NCI-H446 (cell line): ENCODE data around the gene GOLGA2.
"Not testable (repeated sequence)": the region's sequence is repeated elsewhere in the genome, so short reads cannot be mapped to it uniquely, and the experiment has no call there.

Experiments used
- DNase-seq, 2 experiments: peaks; one replicate each; lab custom pipeline; 2025; lab: John Stamatoyannopoulos, UW

GOLGA2 gene

GRCh38 chr9:128292009-128292408, 16.2 kb upstream of the GOLGA2 start:
- no peak for DNase-seq

- no peak for DNase-seq
Observed at GRCh38 chr9:128288273-128289004, 12.6 kb upstream of the GOLGA2 start.

GRCh38 chr9:128286440-128286839, 10.6 kb upstream of the GOLGA2 start:
- DNase-seq: peak; percentile 14 to 55

GRCh38 chr9:128285033-128285784, 9.4 kb upstream of the GOLGA2 start:
- no peak for DNase-seq

GRCh38 chr9:128282500-128282899, 6.7 kb upstream of the GOLGA2 start:
- DNase-seq: no peak

GRCh38 chr9:128280084-128280622, 4.3 kb upstream of the GOLGA2 start:
- DNase-seq: no peak

- DNase-seq: not testable (repeated sequence)
Observed at GRCh38 chr9:128279088-128280073, 3.6 kb upstream of the GOLGA2 start.

- DNase-seq: no peak
Observed at GRCh38 chr9:128276574-128277270, 915 bp upstream of the GOLGA2 start.

- peak; percentile 90 to 98 for DNase-seq
Observed at GRCh38 chr9:128276008-128276573, 284 bp upstream of the GOLGA2 start, which contains the start of gene SWI5. Gene SWI5, plus strand, starts transcription at chr9:128276276.

GRCh38 chr9:128274245-128274644, 1.6 kb downstream of the GOLGA2 start:
- DNase-seq: no peak

- no peak for DNase-seq
Observed at GRCh38 chr9:128271512-128271911, 4.3 kb downstream of the GOLGA2 start.

GRCh38 chr9:128271112-128271511, 4.7 kb downstream of the GOLGA2 start:
- DNase-seq: no peak

- no peak for DNase-seq
Observed at GRCh38 chr9:128266868-128267590, 8.8 kb downstream of the GOLGA2 start.

- DNase-seq: no peak
Observed at GRCh38 chr9:128265348-128265847, 10.4 kb downstream of the GOLGA2 start.

- no peak for DNase-seq
Observed at GRCh38 chr9:128262687-128263086, 13.1 kb downstream of the GOLGA2 start.

GRCh38 chr9:128260340-128260739, 15.5 kb downstream of the GOLGA2 start:
- no peak for DNase-seq

- DNase-seq: no peak
Observed at GRCh38 chr9:128259156-128259555, 16.7 kb downstream of the GOLGA2 start.

GRCh38 chr9:128258326-128258725, 17.5 kb downstream of the GOLGA2 start:
- DNase-seq: no peak

- no peak for DNase-seq
Observed at GRCh38 chr9:128257907-128258306, 17.9 kb downstream of the GOLGA2 start.
